ENCODE data around the gene GFRAL.
"Not testable (repeated sequence)": the region's sequence is repeated elsewhere in the genome, so short reads cannot be mapped to it uniquely, and the experiment has no call there.

Gene GFRAL

DNA sequence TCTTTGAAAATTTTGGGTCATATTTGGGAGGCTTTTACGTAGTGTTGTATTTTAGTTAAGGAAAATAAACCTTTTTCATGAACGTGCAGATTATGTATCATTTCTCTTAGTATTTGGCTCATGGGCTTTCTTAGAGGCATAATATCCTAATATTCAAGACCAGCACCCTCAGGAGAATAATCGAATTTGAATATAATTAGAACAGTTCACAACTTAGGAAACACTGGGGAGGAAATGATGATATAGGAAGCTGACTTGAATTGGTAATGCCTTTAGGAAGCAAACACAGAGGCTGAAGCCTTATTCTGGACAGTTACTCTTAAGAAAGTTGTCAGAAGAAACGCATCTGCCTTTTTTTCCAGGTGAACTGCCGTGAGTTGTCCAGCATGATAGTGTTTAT lies at the start of gene GFRAL:
Gene GFRAL (plus strand): TSS at position 301 of the 400 bp plus-strand sequence. CDS start 86 bp downstream, at position 387.
- DNase-seq (ENCODE audit: low spot score) = no peak

DNA sequence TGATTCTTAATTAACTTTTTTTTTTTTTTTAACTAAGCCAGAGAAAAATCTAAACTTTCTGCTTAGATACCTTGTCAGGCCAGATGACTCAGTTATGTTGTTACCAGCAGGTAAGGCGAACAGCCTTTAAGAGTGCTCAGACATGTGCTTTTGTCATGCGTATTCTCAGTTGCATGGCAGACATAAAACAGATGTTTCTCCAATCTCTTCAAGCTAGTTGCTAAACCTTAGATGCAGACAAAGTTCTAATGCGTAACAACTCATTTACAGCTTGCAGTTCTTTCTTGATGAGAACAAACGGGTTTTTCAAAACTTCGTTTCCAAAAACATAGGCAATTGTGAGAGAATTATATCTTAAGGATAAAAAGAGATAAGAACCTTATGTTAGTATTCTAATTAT lies 49.6 kb upstream of the GFRAL start:
- no peak for DNase-seq (ENCODE audit: low spot score)

GRCh38 chr6:55281215-55281614 lies 46.1 kb upstream of the GFRAL start:
- no peak for DNase-seq (ENCODE audit: low spot score)

- DNase-seq (ENCODE audit: low spot score) = no peak
Observed at GRCh38 chr6:55282115-55282514, 45.2 kb upstream of the GFRAL start.

GRCh38 chr6:55286824-55287223 lies 40.4 kb upstream of the GFRAL start:
- no peak for DNase-seq (ENCODE audit: low spot score)

- no peak for DNase-seq (ENCODE audit: low spot score)
Observed at GRCh38 chr6:55290736-55291135, 36.5 kb upstream of the GFRAL start.

GRCh38 chr6:55293116-55293515 lies 34.2 kb upstream of the GFRAL start:
- DNase-seq (ENCODE audit: low spot score) = no peak

- not testable (repeated sequence) for DNase-seq (ENCODE audit: low spot score)
Observed at GRCh38 chr6:55297214-55297613, 30.1 kb upstream of the GFRAL start.

GRCh38 chr6:55299286-55299985 lies 27.8 kb upstream of the GFRAL start:
- DNase-seq (ENCODE audit: low spot score) = no peak

GRCh38 chr6:55304747-55305146 lies 22.5 kb upstream of the GFRAL start:
- no peak for DNase-seq (ENCODE audit: low spot score)

DNA sequence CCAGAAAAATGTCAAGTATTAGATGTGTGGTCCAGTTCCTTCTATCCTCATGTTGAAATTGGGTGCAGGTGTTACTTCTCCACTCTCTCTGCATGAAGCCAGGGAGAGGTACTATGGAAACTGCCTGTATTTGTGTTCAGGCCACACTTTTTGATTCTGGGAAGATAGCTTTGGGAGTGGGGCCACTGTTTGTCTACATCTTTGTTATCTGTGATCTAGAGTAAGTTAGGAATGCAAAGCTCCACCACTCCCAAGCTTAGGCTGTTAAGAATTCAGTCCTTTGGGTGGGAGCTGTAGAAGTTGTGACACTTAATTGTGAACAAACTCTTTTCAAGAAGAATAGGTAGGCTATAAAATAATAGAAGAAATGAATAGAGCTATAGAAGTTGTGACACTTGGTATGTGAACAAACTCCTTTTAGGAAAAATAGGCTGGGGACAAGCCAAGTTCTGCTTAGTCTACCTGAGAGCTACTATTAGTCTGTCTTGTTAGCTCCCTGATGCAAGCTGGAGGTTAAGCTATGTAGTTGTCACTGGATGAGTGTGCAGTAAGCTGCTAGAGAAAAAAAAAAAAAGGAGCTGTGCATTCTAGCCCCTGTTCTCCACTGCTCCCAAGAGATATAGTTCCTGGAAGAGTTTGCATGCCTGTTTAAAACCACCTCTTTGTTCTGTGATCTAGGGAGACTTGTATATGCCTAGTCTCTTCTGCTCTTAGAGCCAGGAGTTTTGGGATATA lies 7.1 kb upstream of the GFRAL start:
- no peak for DNase-seq (ENCODE audit: low spot score)

- no peak for DNase-seq (ENCODE audit: low spot score)
Observed at GRCh38 chr6:55320696-55321086, 6.6 kb upstream of the GFRAL start.

DNA sequence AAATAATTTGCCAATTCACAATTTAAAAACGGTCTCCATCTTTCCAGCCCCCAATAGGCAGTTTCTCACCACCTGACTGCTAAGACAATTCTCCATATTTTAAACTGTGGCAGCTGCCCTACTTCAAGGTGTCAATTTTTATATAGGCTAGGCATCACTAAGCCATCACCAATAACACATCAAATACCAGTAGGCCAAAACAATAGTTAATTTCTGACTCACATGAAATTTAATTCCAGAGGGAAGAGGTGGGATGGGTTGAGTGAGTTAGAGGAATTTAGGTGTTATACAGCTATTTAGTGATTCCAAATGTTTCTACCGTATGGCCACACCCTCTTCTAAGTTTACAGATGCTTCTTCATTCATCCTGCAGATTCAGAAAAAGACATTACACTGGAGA lies 49.9 kb downstream of the GFRAL start:
- no peak for DNase-seq (ENCODE audit: low spot score)

DNA sequence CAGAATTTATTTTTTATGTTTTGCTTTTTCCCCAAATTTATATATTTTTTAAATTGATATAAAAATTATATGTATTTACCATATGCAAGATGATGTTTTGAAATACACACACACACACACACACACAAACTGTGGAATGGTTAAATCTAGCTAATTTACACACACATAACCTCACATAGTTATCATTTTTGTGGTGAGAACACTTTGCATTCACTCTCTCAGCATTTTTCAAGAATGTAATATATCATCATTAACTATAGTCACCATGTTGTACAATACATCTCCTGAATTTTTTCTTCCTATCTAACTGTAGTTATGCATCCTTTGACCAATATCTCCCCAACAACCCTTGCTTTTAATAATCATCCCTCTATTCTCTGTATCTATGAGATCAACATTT lies 52.2 kb downstream of the GFRAL start:
- no peak for DNase-seq (ENCODE audit: low spot score)

GRCh38 chr6:55379895-55380294 lies 52.6 kb downstream of the GFRAL start:
- no peak for DNase-seq (ENCODE audit: low spot score)

- DNase-seq (ENCODE audit: low spot score) = no peak
Observed at GRCh38 chr6:55388211-55388610, 60.9 kb downstream of the GFRAL start.

DNA sequence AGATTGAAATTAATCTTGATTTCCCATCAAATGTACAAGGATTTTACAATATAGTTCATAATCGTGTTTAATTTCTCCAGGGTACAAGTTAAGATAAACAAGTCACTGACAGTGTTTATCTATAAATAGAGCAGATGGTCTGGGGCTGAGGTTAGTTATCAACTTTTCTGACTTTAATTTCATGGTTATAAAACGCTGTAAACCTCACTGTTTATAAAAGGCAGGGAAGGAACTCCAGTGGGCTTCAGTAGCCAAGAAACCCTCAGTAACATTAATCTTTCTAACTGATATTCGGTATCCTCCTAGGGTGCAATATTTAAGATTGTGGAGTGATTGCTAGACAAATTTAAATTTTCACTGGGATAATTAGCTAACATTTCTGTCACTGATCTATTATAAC lies 68.6 kb downstream of the GFRAL start:
- DNase-seq (ENCODE audit: low spot score) = no peak

DNA sequence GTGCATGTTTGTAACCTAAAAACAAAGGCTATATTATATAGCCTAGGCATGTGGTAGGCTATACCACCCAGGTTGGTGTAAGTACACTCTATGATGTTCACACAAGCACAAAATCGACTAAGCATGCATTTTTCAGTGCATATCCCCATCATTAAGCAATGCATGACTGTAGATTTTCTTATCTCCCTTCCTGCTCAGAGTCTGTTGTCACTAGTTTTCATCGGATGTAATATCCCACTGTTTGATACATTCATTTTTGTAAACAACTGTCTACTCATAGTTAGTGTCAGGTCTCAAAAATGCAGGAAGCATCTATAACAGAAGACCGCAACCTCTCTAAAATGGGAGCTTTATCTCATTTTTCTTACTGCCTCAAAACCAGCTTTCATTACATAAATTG lies 70.7 kb downstream of the GFRAL start:
- DNase-seq (ENCODE audit: low spot score) = no peak

- no peak for DNase-seq (ENCODE audit: low spot score)
Observed at GRCh38 chr6:55399351-55399750, 72.1 kb downstream of the GFRAL start.

- DNase-seq (ENCODE audit: low spot score) = no peak
Observed at GRCh38 chr6:55405474-55406235, 78.4 kb downstream of the GFRAL start.

DNA sequence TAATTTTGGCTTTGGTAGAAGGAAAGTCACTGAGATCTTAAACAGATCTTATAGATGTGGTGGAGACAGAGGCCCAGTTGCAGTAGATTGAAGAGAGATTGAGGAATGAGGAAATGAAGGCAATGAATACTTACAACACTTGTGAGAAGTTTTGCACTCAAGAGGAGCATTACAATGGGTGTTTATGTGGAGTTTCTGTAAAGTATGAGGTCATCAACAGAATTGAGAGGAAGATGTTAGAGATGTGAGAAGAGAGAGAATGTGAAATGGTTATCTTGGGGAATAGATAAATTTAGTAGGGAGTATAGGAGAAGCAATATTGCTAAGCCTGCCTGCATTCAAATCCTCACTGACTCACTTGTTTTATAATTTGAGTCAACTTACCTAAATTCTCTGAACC lies 83.4 kb downstream of the GFRAL start:
- no peak for DNase-seq (ENCODE audit: low spot score)

- DNase-seq (ENCODE audit: low spot score) = no peak
Observed at GRCh38 chr6:55423933-55424332, 96.7 kb downstream of the GFRAL start.

Data from kidney capillary endothelial cell (primary cell).